Aorta (tissue), 5 donors: ENCODE results near the gene ERN2. TPM values are rescaled to one million over a fixed set of nuclear protein-coding genes. Genes with fewer than 3 reads are reported as not detected.
A peak's percentile ranks its signal among the peaks of the same experiment; 100 is the strongest.

ENCODE experiments used
- ATAC-seq: fragments of 200-7000 bp; cut with Tn5 transposase; one replicate; pipeline ENCODE4 v1.9.1; 2022; ENCODE audit warnings: moderate library complexity; ENCODE audit not compliant: low FRiP score
- DNase-seq, 2 donors: peaks; one replicate each; pipeline ENCODE4 v3.0.0-alpha.2; 2020
- H3K27ac ChIP-seq, 2 donors: one replicate each; pipeline ENCODE4 v1.5.1; 2013; ENCODE audit warnings: low read length in 2 of 2, mild to moderate bottlenecking in 2 of 2, moderate library complexity in 2 of 2, control low read depth in 1 of 2, inconsistent platforms in 1 of 2, low read depth in 1 of 2
- H3K27me3 ChIP-seq, 2 donors: one replicate each; pipeline ENCODE4 v1.6.1; 2013; ENCODE audit warnings: control low read depth in 1 of 2, low read length in 1 of 2, mild to moderate bottlenecking in 1 of 2, moderate library complexity in 1 of 2; ENCODE audit not compliant: insufficient read depth in 2 of 2, control insufficient read depth in 1 of 2
- H3K36me3 ChIP-seq, 2 donors: one replicate each; pipeline ENCODE4 v1.6.1; 2013; ENCODE audit warnings: control low read depth in 1 of 2, low read length in 1 of 2, mild to moderate bottlenecking in 1 of 2; ENCODE audit not compliant: insufficient read depth in 2 of 2, control insufficient read depth in 1 of 2
- H3K4me1 ChIP-seq, 2 donors: one replicate each; pipeline ENCODE4 v1.6.1; 2013; ENCODE audit warnings: low read length in 2 of 2, control low read depth in 1 of 2, mild to moderate bottlenecking in 1 of 2, moderate library complexity in 1 of 2; ENCODE audit not compliant: insufficient read depth in 2 of 2, control insufficient read depth in 1 of 2
- H3K4me3 ChIP-seq, 2 donors: one replicate each; pipeline ENCODE4 v1.5.1; 2013; ENCODE audit warnings: low read length in 2 of 2, control low read depth in 1 of 2, mild to moderate bottlenecking in 1 of 2
- H3K9me3 ChIP-seq: one replicate; pipeline ENCODE4 v1.6.1; 2013; ENCODE audit warnings: mild to moderate bottlenecking, low read length; ENCODE audit not compliant: control insufficient read depth
- WGBS, 2 donors: extraction: QIAGEN DNeasy Blood & Tissue Kit; methylation state at CpG; one replicate each; pipeline ENCODE4 v1.1.7; 2013; 5-methylcytosine and 5-hydroxymethylcytosine counted together
- intact Hi-C, 2 donors: fragments of 100-400 bp; cut with DNase I; formaldehyde crosslinking; loops; one replicate each; pipeline versions ENCODE4 v1.14.2 to v1.15.0; 2022
- polyA plus RNA-seq, 2 donors: library from polyadenylated mRNA; stranded (reverse); fragments of 200-250 nt; gene quantifications; one replicate each; pipeline ENCODE4 v1.2.3, GENCODE V29; 2013
- total RNA-seq, 2 donors: library from RNA; stranded (reverse); fragmentation: NEBNext Ultra II Directional; extraction: Animal tissue kit (Norgen Biotek cat#: 25700); gene quantifications; one replicate each; pipeline ENCODE4 v1.2.1, GENCODE V29; 2021
- donor health status: healthy with polysubstance abuse.
- donor health status: Bipolar disorder and iron deficiency.
- donor health status: DM: no; HTN: no; CAD: no.
- donor health status: DM: no; HTN: no; CAD: no.
- donor health status: DM: yes; HTN: yes; CAD: no.

ERN2 gene
- total and polyA plus RNA-seq, 4 donors: 0.10 to 0.50 TPM; not detected in 2

DNA sequence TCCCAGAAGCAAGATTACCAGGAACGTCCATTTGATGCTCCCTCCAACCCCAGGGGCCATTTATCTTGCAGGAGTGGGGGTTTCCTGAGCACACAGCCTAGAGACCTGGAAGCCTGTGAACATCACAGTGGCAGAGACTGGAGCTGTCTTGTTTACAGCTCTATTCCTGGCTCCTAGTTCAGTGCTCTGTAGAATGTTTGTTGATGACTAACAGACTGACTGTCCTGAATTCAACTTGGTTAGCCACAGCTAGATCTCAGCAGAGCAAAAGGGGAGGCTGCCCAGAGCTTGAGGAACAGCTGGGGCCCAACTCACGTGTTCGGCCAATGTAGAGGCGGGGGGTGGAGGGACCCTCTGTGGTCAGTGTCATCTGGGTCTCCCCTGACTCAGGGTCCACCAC is 6.6 kb downstream of the ERN2 start:
- 66 to 80% methylated on average over 4 of the region's 4 CpGs for WGBS, 2 donors
- intact Hi-C loops: no loop called here
- Histone ChIP-seq H3K4me3 (no peak overlapping the region), H3K27ac (no peak overlapping the region), H3K36me3 (no peaks in the 10 kb centered on the region), H3K27me3 (no peaks in the 10 kb centered on the region), H3K9me3 (peaks cover 5% of the 10 kb centered on the region), H3K4me1 (no peaks in the 10 kb centered on the region)
- no peak for DNase-seq
- no peak for ATAC-seq

DNA sequence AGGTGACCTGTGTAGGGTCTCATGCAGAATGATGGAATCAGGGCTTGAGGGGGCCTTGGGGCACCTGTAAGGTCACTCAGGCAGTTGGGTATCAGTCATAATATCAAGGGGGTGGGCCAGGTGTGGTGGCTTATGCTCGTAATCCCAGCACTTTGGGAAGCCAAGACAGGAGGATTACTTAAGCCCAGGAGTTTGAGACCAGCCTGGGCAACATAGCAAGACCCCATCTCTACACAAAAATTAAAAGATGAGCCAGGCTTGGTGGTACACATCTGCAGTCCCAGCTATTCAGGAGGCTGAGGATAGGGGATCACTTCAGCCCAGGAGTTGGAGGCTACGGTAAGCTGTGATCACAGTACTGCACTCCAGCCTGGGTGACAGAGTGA is 7.5 kb downstream of the ERN2 start:
- H3K27me3 ChIP-seq: no peaks in the 10 kb centered on the region

GRCh38 chr16:23704772-23705516 is 8.1 kb downstream of the ERN2 start:
- Histone ChIP-seq H3K27ac (no peak overlapping the region), H3K4me1 (no peaks in the 10 kb centered on the region), H3K4me3 (no peak overlapping the region), H3K9me3 (peaks cover 4% of the 10 kb centered on the region), H3K36me3 (no peaks in the 10 kb centered on the region), H3K27me3 (no peaks in the 10 kb centered on the region)
- 85 to 89% methylated on average over 22 of the region's 22 CpGs for WGBS, 2 donors
- DNase-seq: peak in 1 of 2 donors; percentile 66
- intact Hi-C loops: no loop called here
- ATAC-seq: no peak

More for the DNA sequence above, 7.5 kb downstream of the ERN2 start:
- Histone ChIP-seq H3K27ac (no peak overlapping the region), H3K4me1 (no peaks in the 10 kb centered on the region), H3K36me3 (no peaks in the 10 kb centered on the region), H3K9me3 (peaks cover 5% of the 10 kb centered on the region), H3K4me3 (no peak overlapping the region)
- peak; percentile 30 for ATAC-seq
- 79 to 87% methylated on average over 2 of the region's 2 CpGs for WGBS, 2 donors
- peak in 1 of 2 donors; percentile 30 for DNase-seq
- intact Hi-C loops: no loop called here

GRCh38 chr16:23702951-23703350 is 10.1 kb downstream of the ERN2 start:
- no peaks in the 10 kb centered on the region for H3K9me3 ChIP-seq
- no peaks in the 10 kb centered on the region for H3K27me3 ChIP-seq
- H3K27ac ChIP-seq: no peak overlapping the region
- intact Hi-C loops: no loop called here
- WGBS, 2 donors: 56 to 58% methylated on average over 2 of the region's 2 CpGs
- DNase-seq (no peak), ATAC-seq (no peak)
- H3K4me3 ChIP-seq: no peak overlapping the region
- H3K36me3 ChIP-seq: no peaks in the 10 kb centered on the region
- no peaks in the 10 kb centered on the region for H3K4me1 ChIP-seq

- no peaks in the 10 kb centered on the region for H3K27me3 ChIP-seq
- intact Hi-C loops: no loop called here
These were observed 12.0 kb downstream of the ERN2 start for GRCh38 chr16:23701045-23701444.

DNA sequence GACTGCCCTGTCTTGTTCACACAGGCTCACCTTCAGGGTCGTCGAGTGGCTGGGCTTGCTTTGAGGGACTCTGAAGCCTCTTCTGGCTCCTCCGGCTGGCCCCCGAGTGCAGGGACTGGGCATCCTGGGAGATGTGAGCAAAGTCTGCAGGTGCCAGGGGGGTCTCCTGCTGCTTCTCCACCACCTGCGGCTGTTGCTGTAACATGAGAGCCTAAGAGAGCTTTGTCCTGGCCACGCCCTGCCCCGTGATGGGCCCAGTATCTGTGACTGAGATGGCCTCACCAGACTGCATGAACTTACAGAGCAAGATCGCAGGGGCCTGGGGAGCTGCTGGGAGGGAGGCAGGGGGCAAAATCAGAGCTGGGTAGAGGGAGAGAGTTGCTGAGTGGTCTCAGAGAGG is 12.5 kb downstream of the ERN2 start:
- H3K4me3 ChIP-seq: no peak overlapping the region
- H3K9me3 ChIP-seq: no peaks in the 10 kb centered on the region
- H3K4me1 ChIP-seq: no peaks in the 10 kb centered on the region
- no peak for ATAC-seq
- intact Hi-C loops: no loop called here
- H3K27me3 ChIP-seq: no peaks in the 10 kb centered on the region
- DNase-seq: peak in 1 of 2 donors; percentile 66
- 17 to 20% methylated on average over 8 of the region's 8 CpGs for WGBS, 2 donors
- H3K27ac ChIP-seq: no peak overlapping the region
- H3K36me3 ChIP-seq: no peaks in the 10 kb centered on the region

More at GRCh38 chr16:23701045-23701444, 12.0 kb downstream of the ERN2 start:
- no peak for ATAC-seq
- no peak overlapping the region for H3K4me3 ChIP-seq
- peak in 1 of 2 donors; percentile 3 for DNase-seq
- no peaks in the 10 kb centered on the region for H3K36me3 ChIP-seq
- H3K4me1 ChIP-seq: no peaks in the 10 kb centered on the region
- WGBS, 2 donors: 63 to 64% methylated on average over 8 of the region's 8 CpGs
- no peak overlapping the region for H3K27ac ChIP-seq
- no peaks in the 10 kb centered on the region for H3K9me3 ChIP-seq

GRCh38 chr16:23700093-23700492 is 12.9 kb downstream of the ERN2 start:
- no peaks in the 10 kb centered on the region for H3K27me3 ChIP-seq
- no peak overlapping the region for H3K27ac ChIP-seq
- WGBS, 2 donors: 66 to 75% methylated on average over 2 of the region's 2 CpGs
- DNase-seq: no peak
- no peaks in the 10 kb centered on the region for H3K4me1 ChIP-seq
- no peaks in the 10 kb centered on the region for H3K36me3 ChIP-seq
- intact Hi-C loops: no loop called here
- no peak for ATAC-seq
- H3K4me3 ChIP-seq: no peak overlapping the region
- H3K9me3 ChIP-seq: no peaks in the 10 kb centered on the region

- intact Hi-C loops: no loop called here
- H3K27ac ChIP-seq: no peak overlapping the region
- DNase-seq (no peak), ATAC-seq (no peak)
- H3K27me3 ChIP-seq: no peaks in the 10 kb centered on the region
- no peak overlapping the region for H3K4me3 ChIP-seq
- H3K4me1 ChIP-seq: no peaks in the 10 kb centered on the region
- no peaks in the 10 kb centered on the region for H3K36me3 ChIP-seq
- 89 to 93% methylated on average over 4 of the region's 4 CpGs for WGBS, 2 donors
- no peaks in the 10 kb centered on the region for H3K9me3 ChIP-seq
These were observed 13.9 kb downstream of the ERN2 start for GRCh38 chr16:23699100-23699499.

DNA sequence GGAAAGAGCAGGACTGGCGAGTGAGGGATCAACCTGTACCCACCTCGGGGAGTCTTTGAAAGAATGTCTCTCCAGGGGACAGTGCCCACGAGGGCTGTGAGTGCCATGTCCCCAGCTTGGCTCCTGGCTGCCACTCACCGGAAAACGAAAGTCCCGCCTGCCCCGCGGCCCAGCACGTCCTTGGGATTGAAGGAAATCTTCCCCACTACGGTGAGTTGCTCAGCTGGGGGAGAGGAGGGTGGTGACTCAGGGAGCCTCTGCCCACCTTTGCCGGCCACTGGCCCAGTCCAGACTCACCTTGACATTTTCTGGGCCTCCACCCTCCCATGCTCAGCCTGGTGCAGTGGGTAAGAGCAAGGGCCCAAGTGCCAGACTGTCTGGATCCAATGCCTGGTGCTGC is 17.3 kb downstream of the ERN2 start:
- no peak for DNase-seq
- Histone ChIP-seq H3K4me1 (no peaks in the 10 kb centered on the region), H3K27me3 (no peaks in the 10 kb centered on the region), H3K9me3 (no peaks in the 10 kb centered on the region), H3K4me3 (no peak overlapping the region), H3K27ac (no peak overlapping the region), H3K36me3 (no peaks in the 10 kb centered on the region)
- intact Hi-C loops: no loop called here
- no peak for ATAC-seq
- WGBS, 2 donors: 89 to 90% methylated on average over 11 of the region's 11 CpGs
